Endothelial cell of umbilical vein (primary cell): ENCODE results near the gene C15orf62. TPM values are rescaled to one million over a fixed set of nuclear protein-coding genes. Genes with fewer than 3 reads are reported as not detected.

Experiments
- BruUV-seq: library from RNA; stranded (reverse); fragments of 400-500 nt; replicated peaks from 2 replicates; lab custom pipeline; 2021; lab: Mats Ljungman, UMichigan
- CTCF ChIA-PET: fragments of 300-600, 350-600 bp; sonication (Branson Sonifier 250); formaldehyde crosslinking; loops from one replicate; lab custom pipeline; 2021; ENCODE audit warnings: antibody characterized with exemption, inconsistent platforms; lab: Charles Lee
- POLR2A ChIA-PET: fragments of 300-600, 350-600 bp; sonication (Branson Sonifier 250); formaldehyde crosslinking; loops from one replicate; lab custom pipeline; 2021; ENCODE audit warnings: antibody characterized with exemption, inconsistent platforms; lab: Charles Lee
- DNase-seq: peaks from one replicate; pipeline ENCODE4 v3.0.0-alpha.2; 2011; ENCODE audit warnings: low read depth, low spot score
- FAIRE-seq: peaks from 2 replicates; lab custom pipeline; 2011; peaks lifted over from hg19 to GRCh38; lab: Jason Lieb, UNC
- H2AFZ ChIP-seq: 2 replicates; pipeline ENCODE4 v1.6.0; 2012; ENCODE audit warnings: low read depth, low read length, control low read depth, inconsistent platforms
- H3K27ac ChIP-seq: 2 replicates; pipeline ENCODE4 v1.5.1; 2011; ENCODE audit warnings: low read depth, mild to moderate bottlenecking, control low read depth, low read length, moderate library complexity; ENCODE audit not compliant: insufficient read depth
- H3K27me3 ChIP-seq, 2 experiments: 2 replicates each; pipeline versions ENCODE4 v1.6.0 to v1.6.1; 2011; ENCODE audit warnings: low read length in 2 of 2, mixed read lengths in 1 of 2; ENCODE audit not compliant: control insufficient read depth in 2 of 2, insufficient read depth in 2 of 2
- H3K36me3 ChIP-seq, 2 experiments: 2 replicates in 1 of 2; 3 replicates in 1 of 2; pipeline ENCODE4 v1.5.1; 2011; ENCODE audit warnings: low read length in 2 of 2, mild to moderate bottlenecking in 1 of 2, moderate library complexity in 1 of 2; ENCODE audit not compliant: control insufficient read depth in 2 of 2, insufficient read depth in 2 of 2; ENCODE audit errors: extremely low read depth in 1 of 2
- H3K4me1 ChIP-seq: 3 replicates; pipeline ENCODE4 v1.5.1; 2011; ENCODE audit warnings: mild to moderate bottlenecking, low read length; ENCODE audit not compliant: control insufficient read depth, insufficient read depth; ENCODE audit errors: extremely low read depth
- H3K4me2 ChIP-seq: 2 replicates; pipeline ENCODE4 v1.6.1; 2011; ENCODE audit warnings: low read length, control low read depth, mixed read lengths; ENCODE audit not compliant: insufficient read depth
- H3K4me3 ChIP-seq, 3 experiments: fragments of 200-600 bp in 1 of 3; sonication (generic), shearing (Covaris generic) in 1 of 3; replicated peaks in 1 of 3; 2 replicates each; pipeline ENCODE4 v1.5.1; 2011 to 2016; ENCODE audit warnings: control low read depth in 3 of 3, low read length in 3 of 3, mild to moderate bottlenecking in 2 of 3, inconsistent platforms in 1 of 3, low read depth in 1 of 3, moderate library complexity in 1 of 3; ENCODE audit not compliant: insufficient read depth in 1 of 3
- H3K79me2 ChIP-seq: 2 replicates; pipeline ENCODE4 v1.6.0; 2012; ENCODE audit warnings: low read length, inconsistent platforms; ENCODE audit not compliant: control insufficient read depth, insufficient read depth
- H3K9ac ChIP-seq: replicated peaks from 2 replicates; pipeline ENCODE3; 2011; ENCODE audit warnings: low read length, control low read depth; ENCODE audit not compliant: insufficient read depth; ENCODE audit errors: extremely low read depth
- H3K9me1 ChIP-seq: replicated peaks from 3 replicates; pipeline ENCODE4 v1.6.0; 2011; ENCODE audit warnings: mild to moderate bottlenecking, low read length; ENCODE audit not compliant: control insufficient read depth, insufficient read depth; ENCODE audit errors: extremely low read depth
- H3K9me3 ChIP-seq: replicated peaks from 2 replicates; pipeline ENCODE4 v1.5.1; 2012; ENCODE audit warnings: low read length, inconsistent platforms; ENCODE audit not compliant: control insufficient read depth, insufficient read depth
- H4K20me1 ChIP-seq: replicated peaks from 2 replicates; pipeline ENCODE3; 2011; ENCODE audit warnings: mild to moderate bottlenecking, low read length; ENCODE audit not compliant: control insufficient read depth, insufficient read depth; ENCODE audit errors: extremely low read depth
- CTCF ChIP-seq, 2 donors: IDR thresholded peaks; 1 replicate in 1 of 2; 2 replicates in 1 of 2; pipeline ENCODE4 v1.5.1; 2011; ENCODE audit warnings: low read length in 2 of 2, mild to moderate bottlenecking in 2 of 2, moderate library complexity in 2 of 2, control low read depth in 1 of 2, inconsistent platforms in 1 of 2, low read depth in 1 of 2; ENCODE audit not compliant: insufficient read depth in 1 of 2; ENCODE audit errors: extremely low read depth in 1 of 2
- EZH2 ChIP-seq: IDR thresholded peaks from 2 replicates; pipeline ENCODE4 v1.6.1; 2012; ENCODE audit warnings: borderline replicate concordance, low read depth, mild to moderate bottlenecking, moderate library complexity, low read length, inconsistent platforms; ENCODE audit not compliant: severe bottlenecking
- FOS ChIP-seq: IDR thresholded peaks from 2 replicates; pipeline ENCODE4 v1.6.1; 2011; ENCODE audit warnings: mild to moderate bottlenecking, low read length, moderate library complexity, borderline replicate concordance; ENCODE audit not compliant: insufficient read depth
- GATA2 ChIP-seq: IDR thresholded peaks from 2 replicates; pipeline ENCODE4 v1.7.0; 2011; ENCODE audit warnings: low read depth, mild to moderate bottlenecking, moderate library complexity, mixed read lengths, low read length; ENCODE audit not compliant: insufficient read length, insufficient read depth
- JUN ChIP-seq: IDR thresholded peaks from 2 replicates; pipeline ENCODE4 v1.6.1; 2011; ENCODE audit warnings: borderline replicate concordance, low read depth; ENCODE audit not compliant: insufficient read length, insufficient read depth
- MAX ChIP-seq: IDR thresholded peaks from 2 replicates; pipeline ENCODE4 v1.6.1; 2011; ENCODE audit not compliant: insufficient read depth, insufficient read length
- MYC ChIP-seq: IDR thresholded peaks from one replicate; pipeline ENCODE4 v1.6.1; 2011; ENCODE audit warnings: mild to moderate bottlenecking, low read depth, low read length
- POLR2A ChIP-seq: IDR thresholded peaks from 2 replicates; pipeline ENCODE4 v1.6.1; 2012; ENCODE audit warnings: low read depth, mild to moderate bottlenecking, control low read depth, low read length
- POLR2AphosphoS5 ChIP-seq: IDR thresholded peaks from 2 replicates; pipeline ENCODE4 v1.6.1; 2012; ENCODE audit warnings: low read depth, mild to moderate bottlenecking, control low read depth, low read length, moderate library complexity; ENCODE audit not compliant: insufficient read depth
- dilution Hi-C: fragments of 300-500 bp; cut with MboI; formaldehyde crosslinking; loops from one replicate; pipeline ENCODE4 v1.15.0; 2019; ENCODE audit warnings: low sequenced_read_pairs; ENCODE audit not compliant: extremely low pct_ligation_motif_present
- intact Hi-C: fragments of 100-400 bp; cut with micrococcal nuclease; formaldehyde crosslinking; loops from one replicate; pipeline ENCODE4 v1.10.0; 2022
- polyA plus RNA-seq, 4 experiments: library from polyadenylated mRNA; depleted of rRNA in 3 of 4; stranded (reverse) in 3 of 4; unstranded in 1 of 4; fragments of >200 nt; gene quantifications; 2 replicates each; pipeline versions ENCODE4 v1.2.1 to v1.2.3, GENCODE V29; 2011 to 2012; ENCODE audit warnings: missing spikeins in 1 of 4
- total RNA-seq: library from RNA; stranded (reverse); gene quantifications from 2 replicates; pipeline ENCODE4 v1.2.3, GENCODE V29; 2021

Gene C15orf62
- total and polyA plus RNA-seq, 2 donors (not counting 3 experiments of a cell fraction or from before 2014, with no cell fraction given), result 0.12 to 0.38 TPM

GRCh38 chr15:40790718-40791117 lies 20.9 kb downstream of the C15orf62 start:
- H3K9ac ChIP-seq, result no peak overlapping the region
- intact Hi-C loops, result no loop called here
- H3K4me1 ChIP-seq, result peaks cover 48% of the 10 kb centered on the region
- H3K9me1 ChIP-seq, result no peaks in the 10 kb centered on the region
- ChIA-PET CTCF (interaction anchor here (1.4 to 2.4 kb wide), 3 partner anchors 8 to 201 kb away, joined by 3 to 8 read pairs (median 4); no protein-coding TSS in a partner anchor), POLR2A (no interaction called here)
- TF ChIP-seq MAX (no peak), FOS (peak; percentile 17), POLR2AphosphoS5 (no peak), MYC (no peak)
- H3K27ac ChIP-seq, result peak overlapping the region; percentile 45
- dilution Hi-C loops, result no loop called here
- FAIRE-seq (no peak), DNase-seq (no peak)
- H4K20me1 ChIP-seq, result no peaks in the 10 kb centered on the region
- no peaks in the 10 kb centered on the region for H3K27me3 ChIP-seq
- no peaks in the 10 kb centered on the region for H3K36me3 ChIP-seq
- no peak overlapping the region for H3K4me2 ChIP-seq
- no TSS peak for BruUV-seq
- H3K79me2 ChIP-seq, result peaks cover 27% of the 10 kb centered on the region
- no peaks in the 10 kb centered on the region for H3K9me3 ChIP-seq
- H3K4me3 ChIP-seq, result no peak overlapping the region
- no peak overlapping the region for H2AFZ ChIP-seq

- DNase-seq (no peak), FAIRE-seq (no peak)
- ChIA-PET POLR2A (no interaction called here), CTCF (interaction anchor here (0.7 to 2.8 kb wide), 7 partner anchors 9 to 101 kb away, joined by 3 to 10 read pairs (median 5); no protein-coding TSS in a partner anchor)
- H3K27ac ChIP-seq, result no peak overlapping the region
- no peak overlapping the region for H2AFZ ChIP-seq
- H3K36me3 ChIP-seq, result no peaks in the 10 kb centered on the region
- dilution Hi-C loops, result no loop called here
- no peak overlapping the region for H3K9ac ChIP-seq
- H3K4me2 ChIP-seq, result no peak overlapping the region
- H3K4me3 ChIP-seq, result no peak overlapping the region
- H3K27me3 ChIP-seq, result no peaks in the 10 kb centered on the region
- H3K4me1 ChIP-seq, result peaks cover 55% of the 10 kb centered on the region
- H3K9me3 ChIP-seq, result no peaks in the 10 kb centered on the region
- H3K79me2 ChIP-seq, result peaks cover 23% of the 10 kb centered on the region
- no peak for TF ChIP-seq JUN
- no peak for TF ChIP-seq GATA2
- TF ChIP-seq FOS, result no peak
- no peak for TF ChIP-seq CTCF (IDR thresholded peaks at IDR 0.05; ENCODE audit: extremely low read depth in 1 of 2, insufficient read depth in 1 of 2, low read depth in 1 of 2, low read length in 2 of 2)
- no peak for TF ChIP-seq POLR2AphosphoS5
- TF ChIP-seq POLR2A, result no peak
- no peak for TF ChIP-seq MYC
- TF ChIP-seq MAX, result no peak
- TF ChIP-seq EZH2, result no peak
- BruUV-seq, result no TSS peak
- intact Hi-C loops, result loop anchor here (2.0 kb wide), 1 partner anchor 14 kb away; the partner anchor contains the start of genes DNAJC17 and ZFYVE19
- no peaks in the 10 kb centered on the region for H3K9me1 ChIP-seq
- no peaks in the 10 kb centered on the region for H4K20me1 ChIP-seq
These were observed 22.6 kb downstream of the C15orf62 start for GRCh38 chr15:40792394-40792793.
